ENCODE measurements around the gene CAPN5.

- TF ChIP-seq CTCF (IDR thresholded peaks at IDR 0.05) (no peak), POLR2AphosphoS5 (IDR thresholded peaks at IDR 0.05; ENCODE audit: low read depth, low read length) (no peak), REST (IDR thresholded peaks at IDR 0.05; ENCODE audit: insufficient read depth in 1 of 2, low read depth in 2 of 2, low read length in 1 of 2) (no peak), SIN3A (IDR thresholded peaks at IDR 0.05; ENCODE audit: borderline replicate concordance, insufficient read depth, low read depth, low read length) (no peak), TCF7L2 (IDR thresholded peaks at IDR 0.05; ENCODE audit: low read depth, low read length) (no peak)
Observed at GRCh38 chr11:77093987-77094840, 27.4 kb downstream of the CAPN5 start.
